Astrocyte of the cerebellum (primary cell): ENCODE data around the gene MYOZ2.
"Not testable (repeated sequence)": the region's sequence is repeated elsewhere in the genome, so short reads cannot be mapped to it uniquely, and the experiment has no call there.

Source experiments
- DNase-seq: peaks from one replicate; pipeline ENCODE4 v3.0.0-alpha.2; 2011; ENCODE audit warnings: low read depth
- H3K4me3 ChIP-seq: 2 replicates; pipeline ENCODE4 v1.5.1; 2011; ENCODE audit warnings: mild to moderate bottlenecking, low read depth, low read length, moderate library complexity
- CTCF ChIP-seq: IDR thresholded peaks from 2 replicates; pipeline ENCODE4 v1.5.1; 2012; ENCODE audit warnings: low read length, low read depth, moderate library complexity, mild to moderate bottlenecking; ENCODE audit errors: missing control alignments
- in situ Hi-C: cut with HindIII; loops from 2 replicates; pipeline ENCODE4 v1.10.0; 2017; ENCODE audit warnings: low sequenced_read_pairs

Gene MYOZ2

GRCh38 chr4:119151161-119151560, 15.5 kb downstream of the MYOZ2 start:
- TF ChIP-seq CTCF = no peak
- DNase-seq = no peak
- in situ Hi-C loops = no loop called here
- H3K4me3 ChIP-seq = no peak overlapping the region

GRCh38 chr4:119152741-119153140, 17.1 kb downstream of the MYOZ2 start:
- in situ Hi-C loops = no loop called here
- no peak for TF ChIP-seq CTCF
- no peak for DNase-seq

GRCh38 chr4:119162174-119162573, 26.5 kb downstream of the MYOZ2 start:
- H3K4me3 ChIP-seq = no peak overlapping the region
- DNase-seq = no peak
- in situ Hi-C loops = no loop called here
- no peak for TF ChIP-seq CTCF

More at GRCh38 chr4:119152741-119153140, 17.1 kb downstream of the MYOZ2 start:
- no peak overlapping the region for H3K4me3 ChIP-seq

GRCh38 chr4:119165767-119166166, 30.1 kb downstream of the MYOZ2 start:
- TF ChIP-seq CTCF = no peak
- no peak overlapping the region for H3K4me3 ChIP-seq
- no peak for DNase-seq
- in situ Hi-C loops = no loop called here

GRCh38 chr4:119170195-119170594, 34.6 kb downstream of the MYOZ2 start:
- H3K4me3 ChIP-seq = no peak overlapping the region
- no peak for TF ChIP-seq CTCF
- in situ Hi-C loops = no loop called here
- no peak for DNase-seq

- no peak overlapping the region for H3K4me3 ChIP-seq
- TF ChIP-seq CTCF = no peak
- no peak for DNase-seq
- in situ Hi-C loops = no loop called here
Observed at GRCh38 chr4:119172223-119172622, 36.6 kb downstream of the MYOZ2 start.

- DNase-seq, in situ Hi-C loops, H3K4me3 ChIP-seq: not testable (repeated sequence)
Observed at GRCh38 chr4:119173729-119174361, 38.2 kb downstream of the MYOZ2 start.
